ENCODE measurements around the gene C1R. TPM values are rescaled to one million over a fixed set of nuclear protein-coding genes. Genes with fewer than 3 reads are reported as not detected.

The C1R gene
- polyA plus RNA-seq, 1 of the 3 experiments (the other 2 are of a cell fraction) = 20.1 TPM

DNA sequence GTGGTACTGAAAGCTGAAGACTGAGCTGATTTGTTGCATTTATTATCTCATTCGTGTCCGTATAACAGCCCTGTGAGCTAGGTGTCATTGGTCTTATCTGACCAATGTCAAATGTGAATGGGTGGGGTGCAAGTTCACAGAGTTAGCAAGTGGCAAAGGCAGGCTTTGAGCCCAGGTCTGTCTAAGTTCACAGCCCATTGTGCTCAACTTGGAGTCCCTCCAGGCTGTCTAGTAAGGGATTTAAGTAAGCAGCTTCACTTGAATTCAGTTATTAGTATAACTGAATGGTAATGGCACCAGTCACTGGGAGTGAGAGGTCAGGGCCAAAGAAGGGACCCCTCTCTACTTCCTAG is 23.3 kb downstream of the C1R start:
- no peaks in the 10 kb centered on the region for H3K9me3 ChIP-seq
- H3K79me2 ChIP-seq (ENCODE audit: insufficient read depth) = no peaks in the 10 kb centered on the region
- no peak overlapping the region for H2AFZ ChIP-seq (ENCODE audit: low read depth)
- H3K4me1 ChIP-seq (ENCODE audit: control insufficient read depth in 1 of 2, insufficient read depth in 2 of 2, low read depth in 1 of 2, low read length in 1 of 2) = no peaks in the 10 kb centered on the region; a peak in 1 of 4 replicates
- no peak overlapping the region for H3K27ac ChIP-seq (ENCODE audit: low read depth in 2 of 2, low read length in 1 of 2)
- TF ChIP-seq, protein P1, sequence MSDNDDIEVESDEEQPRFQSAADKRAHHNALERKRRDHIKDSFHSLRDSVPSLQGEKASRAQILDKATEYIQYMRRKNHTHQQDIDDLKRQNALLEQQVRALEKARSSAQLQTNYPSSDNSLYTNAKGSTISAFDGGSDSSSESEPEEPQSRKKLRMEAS (IDR thresholded peaks at IDR 0.05; ENCODE audit: low read depth) = no peak
- TF ChIP-seq EP300 (IDR thresholded peaks at IDR 0.05; ENCODE audit: borderline replicate concordance in 1 of 2, low read depth in 1 of 2, low read length in 1 of 2) (no peak), ELF1 (IDR thresholded peaks at IDR 0.05) (no peak), RFX5 (IDR thresholded peaks at IDR 0.05; ENCODE audit: low read length) (no peak), NRF1 (IDR thresholded peaks at IDR 0.05; ENCODE audit: low read depth, low read length) (no peak), POLR2AphosphoS5 (IDR thresholded peaks at IDR 0.05; ENCODE audit: low read depth, low read length) (no peak), TAF1 (IDR thresholded peaks at IDR 0.05; ENCODE audit: borderline replicate concordance, low read depth, low read length) (no peak), JUND (IDR thresholded peaks at IDR 0.05) (no peak), GABPA (IDR thresholded peaks at IDR 0.05; ENCODE audit: low read depth) (no peak), RAD21 (IDR thresholded peaks at IDR 0.05; ENCODE audit: low read length) (no peak), SIN3A (IDR thresholded peaks at IDR 0.05; ENCODE audit: borderline replicate concordance, low read depth, low read length) (no peak), RXRA (IDR thresholded peaks at IDR 0.05; ENCODE audit: borderline replicate concordance, low read depth) (no peak), MEF2A (IDR thresholded peaks at IDR 0.05; ENCODE audit: borderline replicate concordance, low read depth) (no peak)
- TF ChIP-seq, protein P2, sequence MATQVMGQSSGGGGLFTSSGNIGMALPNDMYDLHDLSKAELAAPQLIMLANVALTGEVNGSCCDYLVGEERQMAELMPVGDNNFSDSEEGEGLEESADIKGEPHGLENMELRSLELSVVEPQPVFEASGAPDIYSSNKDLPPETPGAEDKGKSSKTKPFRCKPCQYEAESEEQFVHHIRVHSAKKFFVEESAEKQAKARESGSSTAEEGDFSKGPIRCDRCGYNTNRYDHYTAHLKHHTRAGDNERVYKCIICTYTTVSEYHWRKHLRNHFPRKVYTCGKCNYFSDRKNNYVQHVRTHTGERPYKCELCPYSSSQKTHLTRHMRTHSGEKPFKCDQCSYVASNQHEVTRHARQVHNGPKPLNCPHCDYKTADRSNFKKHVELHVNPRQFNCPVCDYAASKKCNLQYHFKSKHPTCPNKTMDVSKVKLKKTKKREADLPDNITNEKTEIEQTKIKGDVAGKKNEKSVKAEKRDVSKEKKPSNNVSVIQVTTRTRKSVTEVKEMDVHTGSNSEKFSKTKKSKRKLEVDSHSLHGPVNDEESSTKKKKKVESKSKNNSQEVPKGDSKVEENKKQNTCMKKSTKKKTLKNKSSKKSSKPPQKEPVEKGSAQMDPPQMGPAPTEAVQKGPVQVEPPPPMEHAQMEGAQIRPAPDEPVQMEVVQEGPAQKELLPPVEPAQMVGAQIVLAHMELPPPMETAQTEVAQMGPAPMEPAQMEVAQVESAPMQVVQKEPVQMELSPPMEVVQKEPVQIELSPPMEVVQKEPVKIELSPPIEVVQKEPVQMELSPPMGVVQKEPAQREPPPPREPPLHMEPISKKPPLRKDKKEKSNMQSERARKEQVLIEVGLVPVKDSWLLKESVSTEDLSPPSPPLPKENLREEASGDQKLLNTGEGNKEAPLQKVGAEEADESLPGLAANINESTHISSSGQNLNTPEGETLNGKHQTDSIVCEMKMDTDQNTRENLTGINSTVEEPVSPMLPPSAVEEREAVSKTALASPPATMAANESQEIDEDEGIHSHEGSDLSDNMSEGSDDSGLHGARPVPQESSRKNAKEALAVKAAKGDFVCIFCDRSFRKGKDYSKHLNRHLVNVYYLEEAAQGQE (IDR thresholded peaks at IDR 0.05; ENCODE audit: low read depth, low read length) = no peak
- TF ChIP-seq, protein P3, sequence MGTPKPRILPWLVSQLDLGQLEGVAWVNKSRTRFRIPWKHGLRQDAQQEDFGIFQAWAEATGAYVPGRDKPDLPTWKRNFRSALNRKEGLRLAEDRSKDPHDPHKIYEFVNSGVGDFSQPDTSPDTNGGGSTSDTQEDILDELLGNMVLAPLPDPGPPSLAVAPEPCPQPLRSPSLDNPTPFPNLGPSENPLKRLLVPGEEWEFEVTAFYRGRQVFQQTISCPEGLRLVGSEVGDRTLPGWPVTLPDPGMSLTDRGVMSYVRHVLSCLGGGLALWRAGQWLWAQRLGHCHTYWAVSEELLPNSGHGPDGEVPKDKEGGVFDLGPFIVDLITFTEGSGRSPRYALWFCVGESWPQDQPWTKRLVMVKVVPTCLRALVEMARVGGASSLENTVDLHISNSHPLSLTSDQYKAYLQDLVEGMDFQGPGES (IDR thresholded peaks at IDR 0.05; ENCODE audit: low read depth, low read length) = no peak
- TF ChIP-seq, protein P4, sequence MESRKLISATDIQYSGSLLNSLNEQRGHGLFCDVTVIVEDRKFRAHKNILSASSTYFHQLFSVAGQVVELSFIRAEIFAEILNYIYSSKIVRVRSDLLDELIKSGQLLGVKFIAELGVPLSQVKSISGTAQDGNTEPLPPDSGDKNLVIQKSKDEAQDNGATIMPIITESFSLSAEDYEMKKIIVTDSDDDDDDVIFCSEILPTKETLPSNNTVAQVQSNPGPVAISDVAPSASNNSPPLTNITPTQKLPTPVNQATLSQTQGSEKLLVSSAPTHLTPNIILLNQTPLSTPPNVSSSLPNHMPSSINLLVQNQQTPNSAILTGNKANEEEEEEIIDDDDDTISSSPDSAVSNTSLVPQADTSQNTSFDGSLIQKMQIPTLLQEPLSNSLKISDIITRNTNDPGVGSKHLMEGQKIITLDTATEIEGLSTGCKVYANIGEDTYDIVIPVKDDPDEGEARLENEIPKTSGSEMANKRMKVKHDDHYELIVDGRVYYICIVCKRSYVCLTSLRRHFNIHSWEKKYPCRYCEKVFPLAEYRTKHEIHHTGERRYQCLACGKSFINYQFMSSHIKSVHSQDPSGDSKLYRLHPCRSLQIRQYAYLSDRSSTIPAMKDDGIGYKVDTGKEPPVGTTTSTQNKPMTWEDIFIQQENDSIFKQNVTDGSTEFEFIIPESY (IDR thresholded peaks at IDR 0.05; ENCODE audit: borderline replicate concordance, low read depth) = no peak
- TF ChIP-seq, protein P5, sequence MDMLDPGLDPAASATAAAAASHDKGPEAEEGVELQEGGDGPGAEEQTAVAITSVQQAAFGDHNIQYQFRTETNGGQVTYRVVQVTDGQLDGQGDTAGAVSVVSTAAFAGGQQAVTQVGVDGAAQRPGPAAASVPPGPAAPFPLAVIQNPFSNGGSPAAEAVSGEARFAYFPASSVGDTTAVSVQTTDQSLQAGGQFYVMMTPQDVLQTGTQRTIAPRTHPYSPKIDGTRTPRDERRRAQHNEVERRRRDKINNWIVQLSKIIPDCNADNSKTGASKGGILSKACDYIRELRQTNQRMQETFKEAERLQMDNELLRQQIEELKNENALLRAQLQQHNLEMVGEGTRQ (IDR thresholded peaks at IDR 0.05; ENCODE audit: borderline replicate concordance, low read depth, low read length) = no peak
- TF ChIP-seq, protein P6, sequence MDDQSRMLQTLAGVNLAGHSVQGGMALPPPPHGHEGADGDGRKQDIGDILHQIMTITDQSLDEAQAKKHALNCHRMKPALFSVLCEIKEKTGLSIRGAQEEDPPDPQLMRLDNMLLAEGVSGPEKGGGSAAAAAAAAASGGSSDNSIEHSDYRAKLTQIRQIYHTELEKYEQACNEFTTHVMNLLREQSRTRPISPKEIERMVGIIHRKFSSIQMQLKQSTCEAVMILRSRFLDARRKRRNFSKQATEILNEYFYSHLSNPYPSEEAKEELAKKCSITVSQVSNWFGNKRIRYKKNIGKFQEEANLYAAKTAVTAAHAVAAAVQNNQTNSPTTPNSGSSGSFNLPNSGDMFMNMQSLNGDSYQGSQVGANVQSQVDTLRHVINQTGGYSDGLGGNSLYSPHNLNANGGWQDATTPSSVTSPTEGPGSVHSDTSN (IDR thresholded peaks at IDR 0.05) = no peak
- TF ChIP-seq, protein P7, sequence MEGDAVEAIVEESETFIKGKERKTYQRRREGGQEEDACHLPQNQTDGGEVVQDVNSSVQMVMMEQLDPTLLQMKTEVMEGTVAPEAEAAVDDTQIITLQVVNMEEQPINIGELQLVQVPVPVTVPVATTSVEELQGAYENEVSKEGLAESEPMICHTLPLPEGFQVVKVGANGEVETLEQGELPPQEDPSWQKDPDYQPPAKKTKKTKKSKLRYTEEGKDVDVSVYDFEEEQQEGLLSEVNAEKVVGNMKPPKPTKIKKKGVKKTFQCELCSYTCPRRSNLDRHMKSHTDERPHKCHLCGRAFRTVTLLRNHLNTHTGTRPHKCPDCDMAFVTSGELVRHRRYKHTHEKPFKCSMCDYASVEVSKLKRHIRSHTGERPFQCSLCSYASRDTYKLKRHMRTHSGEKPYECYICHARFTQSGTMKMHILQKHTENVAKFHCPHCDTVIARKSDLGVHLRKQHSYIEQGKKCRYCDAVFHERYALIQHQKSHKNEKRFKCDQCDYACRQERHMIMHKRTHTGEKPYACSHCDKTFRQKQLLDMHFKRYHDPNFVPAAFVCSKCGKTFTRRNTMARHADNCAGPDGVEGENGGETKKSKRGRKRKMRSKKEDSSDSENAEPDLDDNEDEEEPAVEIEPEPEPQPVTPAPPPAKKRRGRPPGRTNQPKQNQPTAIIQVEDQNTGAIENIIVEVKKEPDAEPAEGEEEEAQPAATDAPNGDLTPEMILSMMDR (IDR thresholded peaks at IDR 0.05) = no peak
- no peak overlapping the region for H3K4me3 ChIP-seq (ENCODE audit: low read depth in 2 of 2, low read length in 1 of 2)
- no peak overlapping the region for H3K4me2 ChIP-seq
- ChIA-PET CTCF (interaction anchor here (1.3 to 1.5 kb wide), 2 partner anchors 9 to 44 kb away, joined by 5 to 6 read pairs; partner anchors contain the start of gene C1S), POLR2A (interaction anchor here (1.1 kb wide), 1 partner anchor 39 kb away, joined by 3 read pairs; no protein-coding TSS in a partner anchor)
- no peak overlapping the region for H3K9ac ChIP-seq
- no peak for DNase-seq
- no peaks in the 10 kb centered on the region for H3F3A ChIP-seq (replicated peaks; ENCODE audit: insufficient read depth)
- H4K20me1 ChIP-seq (ENCODE audit: insufficient read depth) = no peaks in the 10 kb centered on the region
- no peaks in the 10 kb centered on the region for H3K9me2 ChIP-seq
- no peaks in the 10 kb centered on the region for H3K36me3 ChIP-seq (replicated peaks in 1 of 2; ENCODE audit: control insufficient read depth in 1 of 2, insufficient read depth in 2 of 2, low read length in 1 of 2)
- WGBS (ENCODE audit: low lambda C conversion rate) = 23% methylated on average over 2 of the region's 2 CpGs
- H3K27me3 ChIP-seq (ENCODE audit: insufficient read depth) = peaks cover 11% of the 10 kb centered on the region; the same call in 1 of the 2 replicates

All from SK-N-SH (cell line).